Adrenal gland (tissue), 5 donors: Measurements from ENCODE around the gene TEX13C.

Experiments
- POLR2A ChIP-seq, 2 donors: fragments of 450-650 bp; IDR thresholded peaks; one replicate each; pipeline ENCODE4 v1.6.1; 2017; ENCODE audit warnings: antibody characterized with exemption in 2 of 2, mild to moderate bottlenecking in 2 of 2, moderate library complexity in 1 of 2
- TF ChIP-seq, protein P1 (sequence below), 6 experiments: fragments of 450-650 bp in 4 of 6; fragments of 200-600 bp in 2 of 6; sonication (generic) in 1 of 6; IDR thresholded peaks; 1 replicate in 5 of 6; 2 replicates in 1 of 6; pipeline versions ENCODE4 v1.5.1 to v1.8.0; 2016 to 2021; ENCODE audit warnings: antibody characterized with exemption in 6 of 6, mild to moderate bottlenecking in 2 of 6, moderate library complexity in 1 of 6
- donor health status: DM: no; HTN: no; CAD: no.

- TF ChIP-seq, protein P1, sequence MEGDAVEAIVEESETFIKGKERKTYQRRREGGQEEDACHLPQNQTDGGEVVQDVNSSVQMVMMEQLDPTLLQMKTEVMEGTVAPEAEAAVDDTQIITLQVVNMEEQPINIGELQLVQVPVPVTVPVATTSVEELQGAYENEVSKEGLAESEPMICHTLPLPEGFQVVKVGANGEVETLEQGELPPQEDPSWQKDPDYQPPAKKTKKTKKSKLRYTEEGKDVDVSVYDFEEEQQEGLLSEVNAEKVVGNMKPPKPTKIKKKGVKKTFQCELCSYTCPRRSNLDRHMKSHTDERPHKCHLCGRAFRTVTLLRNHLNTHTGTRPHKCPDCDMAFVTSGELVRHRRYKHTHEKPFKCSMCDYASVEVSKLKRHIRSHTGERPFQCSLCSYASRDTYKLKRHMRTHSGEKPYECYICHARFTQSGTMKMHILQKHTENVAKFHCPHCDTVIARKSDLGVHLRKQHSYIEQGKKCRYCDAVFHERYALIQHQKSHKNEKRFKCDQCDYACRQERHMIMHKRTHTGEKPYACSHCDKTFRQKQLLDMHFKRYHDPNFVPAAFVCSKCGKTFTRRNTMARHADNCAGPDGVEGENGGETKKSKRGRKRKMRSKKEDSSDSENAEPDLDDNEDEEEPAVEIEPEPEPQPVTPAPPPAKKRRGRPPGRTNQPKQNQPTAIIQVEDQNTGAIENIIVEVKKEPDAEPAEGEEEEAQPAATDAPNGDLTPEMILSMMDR (IDR thresholded peaks at IDR 0.05), result no peak
- no peak for TF ChIP-seq POLR2A (IDR thresholded peaks at IDR 0.05)
Measured at GRCh38 chrX:125327891-125328290, 8.2 kb downstream of the TEX13C start.
